Pancreas (tissue), 10 donors: Measurements from ENCODE around the gene ME2. TPM values are rescaled to one million over a fixed set of nuclear protein-coding genes. Genes with fewer than 3 reads are reported as not detected.
"Not testable (repeated sequence)": the region's sequence is repeated elsewhere in the genome, so short reads cannot be mapped to it uniquely, and the experiment has no call there.

Experiments used
- ATAC-seq, 4 donors: fragments of 200-7000 bp; cut with Tn5 transposase; one replicate each; pipeline versions ENCODE4 v1.8.0 to v1.9.1; 2020; ENCODE audit warnings: mild to moderate bottlenecking in 4 of 4, moderate library complexity in 4 of 4
- DNase-seq, 6 donors: peaks; one replicate each; pipeline ENCODE4 v3.0.0-alpha.2; 2020
- FAIRE-seq: peaks from 2 replicates; lab custom pipeline; 2012; peaks lifted over from hg19 to GRCh38; lab: Jason Lieb, UNC
- H3K27ac ChIP-seq, 4 donors: fragments of 200-600 bp; sonication (generic); 1 replicate in 3 of 4; 2 replicates in 1 of 4; pipeline versions ENCODE4 v1.5.0 to v1.8.0; 2020
- H3K27me3 ChIP-seq, 4 donors: fragments of 200-600 bp; one replicate each; pipeline ENCODE4 v1.8.0; 2021
- H3K36me3 ChIP-seq, 3 donors: fragments of 200-600 bp; sonication (generic) in 1 of 3; one replicate each; pipeline versions ENCODE4 v1.5.0 to v1.8.0; 2020 to 2021
- H3K4me1 ChIP-seq, 3 donors: fragments of 200-600 bp; one replicate each; pipeline ENCODE4 v1.8.0; 2021
- H3K4me3 ChIP-seq, 4 donors: fragments of 200-600 bp; sonication (generic) in 2 of 4; one replicate each; pipeline versions ENCODE4 v1.5.0 to v1.8.0; 2020 to 2021
- H3K9me3 ChIP-seq, 4 donors: fragments of 200-600 bp; one replicate each; pipeline ENCODE4 v1.8.0; 2021
- WGBS, 2 donors: extraction: QIAGEN DNeasy Blood & Tissue Kit; methylation state at CpG; one replicate each; pipeline ENCODE4 v1.1.7; 2013; 5-methylcytosine and 5-hydroxymethylcytosine counted together
- intact Hi-C, 3 donors: fragments of 100-400 bp; cut with DNase I; formaldehyde crosslinking; loops; one replicate each; pipeline versions ENCODE4 v1.11.1 to v1.14.2; 2022
- polyA plus RNA-seq, 2 donors: library from polyadenylated mRNA; stranded (reverse); fragments of 200-250 nt; gene quantifications; one replicate each; pipeline ENCODE4 v1.2.3, GENCODE V29; 2013
- total RNA-seq, 6 donors: library from RNA; stranded (reverse); fragmentation: NEBNext Ultra II Directional in 4 of 6; extraction: Animal tissue kit (Norgen Biotek cat#: 25700) in 4 of 6; gene quantifications; one replicate each; pipeline versions ENCODE4 v1.2.1 to v1.2.4, GENCODE V29; 2021 to 2023
- TF ChIP-seq, protein P1 (sequence below), 4 donors: fragments of 200-600 bp; sonication (generic) in 3 of 4; IDR thresholded peaks; one replicate each; pipeline versions ENCODE4 v1.5.0 to v1.8.0; 2021; ENCODE audit warnings: antibody characterized with exemption in 4 of 4
- donor health status: healthy with polysubstance abuse.
- donor health status: DM: no; HTN: no; CAD: no; lungs with moderate emphysema.
- donor health status: DM: no; HTN: no; CAD: no.
- donor health status: control.
- donor health status: control.
- donor health status: Bipolar disorder and iron deficiency.
- donor health status: DM: yes; HTN: yes; CAD: no.
- donor health status: DM: no; HTN: no; CAD: no.
- donor health status: DM: no; HTN: no; CAD: no.
- donor health status: DM: yes; HTN: yes; CAD: no.

ME2 gene
- total and polyA plus RNA-seq, 8 donors: 9.9 to 22.1 (median 17.6) TPM

GRCh38 chr18:50850307-50851065 is 28.4 kb upstream of the ME2 start:
- H3K9me3 ChIP-seq: no peaks in the 10 kb centered on the region
- H3K36me3 ChIP-seq: no peaks in the 10 kb centered on the region
- no peak overlapping the region for H3K4me3 ChIP-seq
- FAIRE-seq: no peak
- WGBS, 2 donors: 93 to 94% methylated on average over 5 of the region's 5 CpGs
- H3K4me1 ChIP-seq: peaks cover 0 to 2% (median 0%) of the 10 kb centered on the region in 3 donors
- no peak for ATAC-seq
- no peaks in the 10 kb centered on the region for H3K27me3 ChIP-seq
- TF ChIP-seq, protein P1, sequence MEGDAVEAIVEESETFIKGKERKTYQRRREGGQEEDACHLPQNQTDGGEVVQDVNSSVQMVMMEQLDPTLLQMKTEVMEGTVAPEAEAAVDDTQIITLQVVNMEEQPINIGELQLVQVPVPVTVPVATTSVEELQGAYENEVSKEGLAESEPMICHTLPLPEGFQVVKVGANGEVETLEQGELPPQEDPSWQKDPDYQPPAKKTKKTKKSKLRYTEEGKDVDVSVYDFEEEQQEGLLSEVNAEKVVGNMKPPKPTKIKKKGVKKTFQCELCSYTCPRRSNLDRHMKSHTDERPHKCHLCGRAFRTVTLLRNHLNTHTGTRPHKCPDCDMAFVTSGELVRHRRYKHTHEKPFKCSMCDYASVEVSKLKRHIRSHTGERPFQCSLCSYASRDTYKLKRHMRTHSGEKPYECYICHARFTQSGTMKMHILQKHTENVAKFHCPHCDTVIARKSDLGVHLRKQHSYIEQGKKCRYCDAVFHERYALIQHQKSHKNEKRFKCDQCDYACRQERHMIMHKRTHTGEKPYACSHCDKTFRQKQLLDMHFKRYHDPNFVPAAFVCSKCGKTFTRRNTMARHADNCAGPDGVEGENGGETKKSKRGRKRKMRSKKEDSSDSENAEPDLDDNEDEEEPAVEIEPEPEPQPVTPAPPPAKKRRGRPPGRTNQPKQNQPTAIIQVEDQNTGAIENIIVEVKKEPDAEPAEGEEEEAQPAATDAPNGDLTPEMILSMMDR (IDR thresholded peaks at IDR 0.05): no peak
- no peak overlapping the region for H3K27ac ChIP-seq
- DNase-seq: no peak
- intact Hi-C loops: no loop called here

DNA sequence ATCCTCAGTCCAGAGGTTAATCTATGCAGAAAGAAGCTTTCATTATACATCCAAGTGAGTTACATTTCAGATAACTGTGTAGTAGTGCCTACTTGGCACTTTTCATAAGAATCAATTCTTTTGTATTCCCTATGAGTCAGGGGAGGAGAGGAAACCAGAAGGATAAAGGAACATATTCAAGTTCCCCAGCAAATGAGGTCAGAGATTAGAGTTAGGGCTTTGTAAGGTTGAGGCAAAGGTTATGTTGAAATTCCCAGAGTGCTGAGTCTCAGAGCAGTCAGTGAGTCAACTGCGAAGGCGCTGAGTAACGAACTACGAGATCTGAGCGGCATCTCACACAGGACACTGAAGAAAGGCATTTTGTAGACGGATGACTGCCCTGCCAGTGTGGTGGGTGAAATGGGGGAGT is 25.1 kb upstream of the ME2 start:
- WGBS, 2 donors: 84 to 89% methylated on average over 6 of the region's 6 CpGs
- Histone ChIP-seq H3K4me3 (no peak overlapping the region), H3K36me3 (no peaks in the 10 kb centered on the region), H3K27ac (no peak overlapping the region), H3K4me1 (peaks cover 0 to 2% (median 0%) of the 10 kb centered on the region in 3 donors), H3K9me3 (no peaks in the 10 kb centered on the region), H3K27me3 (no peaks in the 10 kb centered on the region)
- TF ChIP-seq, protein P1 (IDR thresholded peaks at IDR 0.05): no peak
- no peak for DNase-seq
- intact Hi-C loops: no loop called here
- peak in 3 of 4 donors; percentile 57 to 87 (median 78) for ATAC-seq
- FAIRE-seq: no peak

DNA sequence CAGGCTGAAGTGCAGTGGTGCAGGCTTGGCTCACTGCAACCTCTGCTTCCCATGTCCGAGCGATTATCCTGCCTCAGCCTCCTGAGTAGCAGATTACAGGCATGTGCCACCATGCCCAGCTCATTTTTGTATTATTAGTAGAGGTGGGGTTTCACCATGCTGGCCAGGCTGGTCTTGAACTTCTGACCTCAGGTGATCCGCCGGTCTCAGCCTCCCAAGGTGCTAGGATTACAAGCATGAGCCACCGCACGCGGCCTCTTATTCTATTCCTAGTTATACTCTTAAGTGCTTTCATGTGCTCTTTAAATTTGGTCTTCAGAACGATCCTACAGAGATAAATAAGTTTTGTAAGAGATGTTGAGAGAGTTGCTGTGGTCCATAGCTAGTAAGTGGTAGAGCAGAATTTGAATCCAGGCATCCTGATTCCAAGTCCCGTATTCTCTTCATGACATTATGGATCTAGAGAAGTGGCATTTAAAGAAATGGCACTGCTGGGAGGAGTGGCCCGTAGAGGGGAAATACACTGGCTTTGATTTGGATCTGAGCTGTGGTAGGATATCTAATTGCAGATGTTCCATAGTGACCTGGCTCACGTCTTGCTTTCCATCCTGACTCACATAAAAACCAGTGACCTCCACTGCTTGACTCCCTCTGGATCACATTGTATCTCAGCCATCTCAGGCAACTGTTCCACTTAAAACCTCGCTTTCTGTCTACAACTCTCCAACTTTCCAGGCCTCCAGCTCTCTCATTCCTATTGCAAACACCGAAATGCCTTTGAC is 22.8 kb upstream of the ME2 start:
- FAIRE-seq (no peak), ATAC-seq (no peak), DNase-seq (no peak)
- TF ChIP-seq, protein P1 (IDR thresholded peaks at IDR 0.05): no peak
- intact Hi-C loops: no loop called here
- Histone ChIP-seq H3K9me3 (no peaks in the 10 kb centered on the region), H3K36me3 (no peaks in the 10 kb centered on the region), H3K27ac (no peak overlapping the region), H3K4me1 (peaks cover 0 to 2% (median 0%) of the 10 kb centered on the region in 3 donors), H3K27me3 (no peaks in the 10 kb centered on the region), H3K4me3 (no peak overlapping the region)
- 85 to 93% methylated on average over 13 of the region's 13 CpGs for WGBS, 2 donors

GRCh38 chr18:50857166-50857565 is 21.8 kb upstream of the ME2 start:
- H3K36me3 ChIP-seq, FAIRE-seq, H3K4me3 ChIP-seq, ATAC-seq, H3K9me3 ChIP-seq, H3K27me3 ChIP-seq, intact Hi-C loops, H3K27ac ChIP-seq, DNase-seq, H3K4me1 ChIP-seq: not testable (repeated sequence)
- WGBS, 2 donors: 61 to 89% methylated on average over 5 of the region's 5 CpGs

DNA sequence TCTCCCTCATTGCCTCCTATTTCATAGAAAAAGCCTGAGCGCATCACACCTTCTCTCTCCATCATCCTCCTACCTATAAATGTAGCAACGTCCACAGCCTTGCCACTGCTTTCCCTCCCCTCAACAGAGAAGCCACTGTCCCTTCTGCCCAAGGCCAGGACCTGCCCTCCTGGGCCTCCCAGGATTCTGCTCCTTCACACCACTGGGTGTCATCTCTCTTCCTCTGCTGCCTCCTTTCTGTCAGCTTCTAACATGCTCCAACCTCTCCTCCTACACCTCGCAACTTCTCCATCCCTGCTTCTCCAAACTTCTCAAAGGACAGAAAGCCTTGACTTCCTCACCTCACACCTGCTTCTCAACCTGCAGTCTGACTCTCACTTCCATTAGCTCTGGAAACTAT is 21.2 kb upstream of the ME2 start:
- FAIRE-seq: no peak
- no peak for ATAC-seq
- H3K4me3 ChIP-seq: no peak overlapping the region
- peaks cover 0 to 2% (median 0%) of the 10 kb centered on the region in 3 donors for H3K4me1 ChIP-seq
- 80 to 88% methylated on average over 3 of the region's 3 CpGs for WGBS, 2 donors
- no peaks in the 10 kb centered on the region for H3K27me3 ChIP-seq
- TF ChIP-seq, protein P1 (IDR thresholded peaks at IDR 0.05): no peak
- intact Hi-C loops: no loop called here
- no peak for DNase-seq
- H3K36me3 ChIP-seq: no peaks in the 10 kb centered on the region
- H3K9me3 ChIP-seq: no peaks in the 10 kb centered on the region
- H3K27ac ChIP-seq: no peak overlapping the region
